K562 (cell line): ENCODE results near the gene MYMX. TPM values are rescaled to one million over a fixed set of nuclear protein-coding genes. Genes with fewer than 3 reads are reported as not detected.
A peak's percentile ranks its signal among the peaks of the same experiment; 100 is the strongest.

ENCODE experiments used
- ATAC-seq: fragments of 200-7000 bp; cut with Tn5 transposase; 3 replicates; pipeline ENCODE4 v1.9.1; 2020; ENCODE audit warnings: moderate library complexity
- Bru-seq: library from RNA; stranded (reverse); fragments of 400-500 nt; gene quantifications from one replicate; lab custom pipeline; 2021; lab: Mats Ljungman, UMichigan
- BruChase-seq, 2 experiments: library from RNA; stranded (reverse); fragments of 400-500 nt; gene quantifications; one replicate each; lab custom pipeline; 2021; lab: Mats Ljungman, UMichigan
- BruUV-seq: library from RNA; stranded (reverse); fragments of 400-500 nt; replicated peaks from 2 replicates; lab custom pipeline; 2021; lab: Mats Ljungman, UMichigan
- CTCF ChIA-PET: fragments of 300-600 bp; formaldehyde crosslinking; extraction: SDS; loops from one replicate; lab custom pipeline; 2021; ENCODE audit warnings: low intra/inter-chr PET ratio; lab: Yijun Ruan, JAX
- POLR2A ChIA-PET: fragments of 300-600, 350-650 bp; sonication (Branson Sonifier 250); formaldehyde crosslinking; extraction: SDS; loops from one replicate; lab custom pipeline; 2021; ENCODE audit warnings: antibody characterized with exemption, inconsistent platforms; lab: Yijun Ruan, JAX
- DNase-seq, 4 experiments: peaks; one replicate each; pipeline versions ENCODE4 v3.0.0 to v3.0.0-alpha.2; 2011 to 2018; ENCODE audit warnings: low spot score in 3 of 4, mixed read lengths in 3 of 4; ENCODE audit errors: extremely low read depth in 1 of 4
- FAIRE-seq: peaks from 2 replicates; lab custom pipeline; 2011; peaks lifted over from hg19 to GRCh38; lab: Jason Lieb, UNC
- H2AFZ ChIP-seq: 2 replicates; pipeline ENCODE4 v1.6.0; 2011; ENCODE audit warnings: low read depth, low read length, control low read depth, inconsistent platforms
- H3K27ac ChIP-seq: fragments of 200-600 bp; 3 replicates; pipeline ENCODE4 v1.8.0; 2011; ENCODE audit warnings: low read depth, mild to moderate bottlenecking, control low read depth, inconsistent platforms, low read length, moderate library complexity, mixed read lengths; ENCODE audit errors: extremely low read depth
- H3K27me3 ChIP-seq, 2 experiments: fragments of 300-600 bp in 1 of 2; 2 replicates in 1 of 2; 3 replicates in 1 of 2; pipeline versions ENCODE4 v1.6.0 to v1.8.0; 2011; ENCODE audit warnings: inconsistent platforms in 2 of 2, low read length in 2 of 2, mild to moderate bottlenecking in 1 of 2, mixed read lengths in 1 of 2, moderate library complexity in 1 of 2; ENCODE audit not compliant: control insufficient read depth in 2 of 2, insufficient read depth in 2 of 2
- H3K36me3 ChIP-seq: fragments of 300-600 bp; 3 replicates; pipeline ENCODE4 v1.8.0; 2011; ENCODE audit warnings: mild to moderate bottlenecking, low read length, inconsistent platforms; ENCODE audit not compliant: control insufficient read depth, insufficient read depth
- H3K4me1 ChIP-seq, 2 experiments: fragments of 200-600 bp in 1 of 2; replicated peaks in 1 of 2; 2 replicates in 1 of 2; 3 replicates in 1 of 2; pipeline versions ENCODE4 v1.5.1 to v1.8.0; 2011; ENCODE audit warnings: inconsistent platforms in 2 of 2, low read length in 2 of 2, mild to moderate bottlenecking in 1 of 2, mixed read lengths in 1 of 2, moderate library complexity in 1 of 2; ENCODE audit not compliant: control insufficient read depth in 2 of 2, insufficient read depth in 2 of 2
- H3K4me2 ChIP-seq: 2 replicates; pipeline ENCODE4 v1.6.1; 2011; ENCODE audit warnings: low read length, control low read depth, inconsistent platforms, mixed read lengths; ENCODE audit not compliant: insufficient read depth
- H3K4me3 ChIP-seq: fragments of 200-600 bp; sonication (generic), shearing (Covaris generic); 2 replicates; pipeline ENCODE4 v1.5.1; 2016; ENCODE audit warnings: control low read depth, inconsistent platforms
- H3K79me2 ChIP-seq: fragments of 200-600 bp; 3 replicates; pipeline ENCODE4 v1.8.0; 2011; ENCODE audit warnings: low read length, inconsistent platforms; ENCODE audit not compliant: control insufficient read depth, insufficient read depth
- H3K9ac ChIP-seq, 2 experiments: 2 replicates each; pipeline versions ENCODE4 v1.6.0 to v1.6.1; 2011; ENCODE audit warnings: low read depth in 2 of 2, low read length in 2 of 2, control low read depth in 1 of 2, inconsistent platforms in 1 of 2, mild to moderate bottlenecking in 1 of 2, mixed read lengths in 1 of 2; ENCODE audit not compliant: insufficient read depth in 1 of 2
- H3K9me1 ChIP-seq: one replicate; pipeline ENCODE4 v1.6.0; 2011; ENCODE audit warnings: inconsistent platforms, mild to moderate bottlenecking, low read length, moderate library complexity; ENCODE audit not compliant: control insufficient read depth, insufficient read depth
- H3K9me3 ChIP-seq: replicated peaks from 2 replicates; pipeline ENCODE4 v1.5.1; 2011; ENCODE audit warnings: low read depth, low read length, inconsistent platforms; ENCODE audit not compliant: control insufficient read depth, insufficient read depth
- H4K20me1 ChIP-seq: replicated peaks from 2 replicates; pipeline ENCODE4 v1.6.1; 2011; ENCODE audit warnings: low read length, inconsistent platforms, mixed read lengths; ENCODE audit not compliant: control insufficient read depth, insufficient read depth
- DMBX1 ChIP-seq: fragments of 250-450 bp; sonication (Bioruptor Pico); IDR thresholded peaks from 2 replicates; pipeline ENCODE4 v1.8.0; 2022; ENCODE audit warnings: inconsistent platforms, mild to moderate bottlenecking, moderate library complexity, borderline replicate concordance
- FOSL1 ChIP-seq: fragments of 200-800 bp; sonication (Bioruptor generic); conservative IDR thresholded peaks from 2 replicates; pipeline ENCODE4 v1.6.1; 2016; ENCODE audit warnings: missing genetic modification characterization, missing compliant biosample characterization
- HSF4 ChIP-seq: fragments of 250-450 bp; sonication (Bioruptor Pico); IDR thresholded peaks from 2 replicates; pipeline ENCODE4 v2.1.2; 2022; ENCODE audit warnings: mild to moderate bottlenecking, moderate library complexity, borderline replicate concordance
- NFE2 ChIP-seq: IDR thresholded peaks from 2 replicates; pipeline ENCODE4 v1.6.1; 2014; ENCODE audit warnings: antibody characterized with exemption, low read depth
- SMC3 ChIP-seq: conservative IDR thresholded peaks from 2 replicates; pipeline ENCODE4 v1.6.1; 2011; ENCODE audit warnings: low read depth, low read length, improper control_type of control experiment; ENCODE audit not compliant: insufficient read depth
- TCF7 ChIP-seq: sonication (generic); IDR thresholded peaks from 2 replicates; pipeline ENCODE4 v1.6.1; 2016; ENCODE audit warnings: antibody characterized with exemption, borderline replicate concordance
- ZFP30 ChIP-seq: fragments of 250-450 bp; sonication (Bioruptor Pico); IDR thresholded peaks from 2 replicates; pipeline ENCODE4 v1.8.0; 2022; ENCODE audit warnings: moderate library complexity, mild to moderate bottlenecking, inconsistent platforms, borderline replicate concordance
- WGBS: fragments of 100-300 bp; shearing (Covaris generic); methylation state at CpG from one replicate; pipeline ENCODE4 v1.1.6; 2016; ENCODE audit warnings: low coverage, mixed read lengths; ENCODE audit not compliant: insufficient coverage; ENCODE audit errors: missing lambda C conversion rate; 5-methylcytosine and 5-hydroxymethylcytosine counted together
- in situ Hi-C: fragments of 300-500 bp; cut with MboI; formaldehyde crosslinking; loops from 4 replicates; pipeline ENCODE4 v1.15.0; 2018; ENCODE audit warnings: inconsistent platforms, mixed read lengths
- intact Hi-C: fragments of 100-400 bp; cut with micrococcal nuclease; formaldehyde crosslinking; loops from 2 replicates; pipeline ENCODE4 v1.14.2; 2022
- long read RNA-seq, 3 experiments: library from polyadenylated mRNA in 2 of 3; library from RNA in 1 of 3; unstranded in 2 of 3; stranded (forward) in 1 of 3; transcript quantifications; one replicate each; pipeline ENCODE4 v2.0.0, GENCODE V29; 2019 to 2022
- polyA minus RNA-seq, 3 experiments: library from RNA; depleted of rRNA, polyadenylated mRNA; stranded (reverse); fragments of >200 nt; gene quantifications; 2 replicates each; pipeline ENCODE4 v1.2.3, GENCODE V29; 2011
- polyA plus RNA-seq, 8 experiments: library from polyadenylated mRNA; depleted of rRNA in 4 of 8; stranded (reverse) in 5 of 8; unstranded in 3 of 8; fragments of >200 nt; fragmentation: Nextera tagmentation in 2 of 8; fragmentation: Illumina TruSeq in 1 of 8; extraction: Ambion mirVana in 2 of 8; extraction: Trizol in 1 of 8; gene quantifications; 2 replicates each; pipeline versions ENCODE4 v1.2.1 to v1.2.3, GENCODE V29; 2011 to 2014; ENCODE audit warnings: inconsistent platforms in 1 of 8, missing spikeins in 1 of 8
- total RNA-seq, 7 experiments: library from RNA; depleted of rRNA in 6 of 7; stranded (reverse); fragments of >200 nt in 6 of 7; fragmentation: Illumina TruSeq in 2 of 7; extraction: Trizol in 2 of 7; gene quantifications; 2 replicates each; pipeline versions ENCODE4 v1.2.1 to v1.2.3, GENCODE V29; 2011 to 2021; ENCODE audit warnings: low replicate concordance in 1 of 7

Gene MYMX
- total RNA-seq (2011; cell fraction: chromatin; rRNA removed; ENCODE audit: low replicate concordance): not detected in 2 replicates
- not detected in 2 replicates for total RNA-seq (2011; cell fraction: nucleolus; rRNA removed)
- total RNA-seq (2011; cell fraction: nucleoplasm; rRNA removed): not detected in 2 replicates
- not detected in 2 replicates for total RNA-seq (2014; rRNA removed)
- total RNA-seq (2014; rRNA removed; fragmentation: Illumina TruSeq; extraction: Trizol): not detected in 2 replicates
- total RNA-seq (2015; rRNA removed; fragmentation: Illumina TruSeq; extraction: Trizol): not detected in 2 replicates
- total RNA-seq (2021): not detected in 2 replicates
- 0.12 TPM in 1 of 2 replicates, not detected in the other for polyA plus RNA-seq (2011; rRNA removed)
- 0.12 TPM in 1 of 2 replicates, not detected in the other for polyA plus RNA-seq (2011; cell fraction: cytosol; rRNA removed)
- 0.20 TPM in 1 of 2 replicates, not detected in the other for polyA plus RNA-seq (2011; cell fraction: nucleus; rRNA removed)
- 0.17 and 0.23 TPM in 2 replicates for polyA plus RNA-seq (2012)
- not detected in 2 replicates for polyA plus RNA-seq (2014; fragmentation: Illumina TruSeq; extraction: Trizol)
- polyA plus RNA-seq (2014; fragmentation: Nextera tagmentation; extraction: Ambion mirVana): not detected
- 0.12 TPM in 1 of 2 replicates, not detected in the other for polyA plus RNA-seq (2014; rRNA removed)
- not detected in 2 replicates for polyA minus RNA-seq (2011; rRNA and poly(A)+ RNA removed)
- polyA minus RNA-seq (2011; cell fraction: cytosol; rRNA and poly(A)+ RNA removed): not detected in 2 replicates
- 0.56 TPM in 1 of 2 replicates, not detected in the other for polyA minus RNA-seq (2011; cell fraction: nucleus; rRNA and poly(A)+ RNA removed)
- Bru-seq, nascent RNA: percentile 25 among the genes with signal in this experiment
- not detected for BruChase-seq, experiment 1, labeled RNA remaining after a 2-hour chase
- BruChase-seq, experiment 2, labeled RNA remaining after a 6-hour chase: percentile 31 among the genes with signal in this experiment
- long read RNA-seq, experiment 1, partial matches to known transcripts: 0 of 1 reads
- long read RNA-seq, experiment 1, other reads (novel, unspliced or antisense): 1 of 1 reads
- long read RNA-seq, experiment 2: 0 reads
- long read RNA-seq, experiment 3: 0 reads

DNA sequence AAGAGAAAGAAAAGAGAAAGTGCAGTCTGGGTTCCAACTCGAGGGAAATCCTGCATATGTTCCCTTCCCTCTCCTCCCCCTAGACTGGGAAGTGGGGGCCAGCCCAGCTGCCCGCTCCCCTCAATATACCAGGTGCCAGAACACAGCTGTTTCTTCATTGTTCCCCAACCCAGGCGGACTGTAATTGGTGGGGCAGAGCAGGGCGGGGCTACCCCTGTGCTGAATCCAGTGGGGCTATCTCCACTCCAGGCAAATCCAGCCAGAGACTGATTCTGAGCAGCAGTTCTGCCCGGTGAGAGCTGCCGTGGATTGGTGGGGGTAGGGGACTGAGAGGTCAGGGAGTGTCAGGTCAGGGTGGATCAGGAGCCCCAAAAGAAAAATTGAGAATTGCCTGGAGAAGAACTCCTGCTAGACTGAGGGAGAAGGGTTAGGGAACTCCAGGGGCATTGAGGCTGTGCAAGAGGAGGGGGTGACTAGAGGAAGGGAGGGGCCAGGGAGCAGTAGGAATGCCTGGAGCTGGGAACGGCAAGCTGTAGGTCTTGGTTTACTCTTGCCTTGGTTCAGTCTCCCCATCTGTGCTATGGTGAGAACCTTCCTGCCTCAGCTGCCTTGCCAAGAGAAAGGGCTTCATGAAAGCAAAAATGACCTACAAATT, at the start of gene MYMX:
TSS of gene MYMX (plus strand) at position 250 of the 655 bp plus-strand sequence. CDS start 546 bp downstream, outside the sequence.
- in situ Hi-C loops (no loop called here), intact Hi-C loops (no loop called here)
- peak within 1 kb of the TSS; percentile 23; the same call in 1 of the 2 replicates for H3K4me2 ChIP-seq
- FAIRE-seq (no peak), ATAC-seq (peak; percentile 14; the same call in 2 of the 3 replicates), DNase-seq (peak in 2 of 4 experiments; percentile 45 to 48)
- peak within 1 kb of the TSS in 1 of 2 experiments; percentile 73; a peak in 1 of 4 replicates for H3K9ac ChIP-seq
- no peak within 1 kb of the TSS for H3K27ac ChIP-seq
- peak within 1 kb of the TSS; percentile 74 for H2AFZ ChIP-seq
- no peaks in the 10 kb centered on the region for H3K9me3 ChIP-seq
- 27% methylated on average over 6 of the region's 7 CpGs for WGBS
- POLR2A ChIA-PET: interaction anchor here (0.6 to 1.4 kb wide), 6 partner anchors 9 to 543 kb away, joined by 3 to 6 read pairs (median 3); no protein-coding TSS in a partner anchor
- 0 out of 3 replicates have a peak, but pooled peaks cover 2% of the 10 kb centered on the region for H3K79me2 ChIP-seq
- BruUV-seq: no TSS peak
- H3K36me3 ChIP-seq: no peaks in the 10 kb centered on the region
- H4K20me1 ChIP-seq: no peaks in the 10 kb centered on the region
- H3K4me3 ChIP-seq: no peak within 1 kb of the TSS
- no peaks in the 10 kb centered on the region for H3K9me1 ChIP-seq
- no peaks in the 10 kb centered on the region for H3K27me3 ChIP-seq
- CTCF ChIA-PET: no interaction called here
- peaks cover 36 to 45% of the 10 kb centered on the region in 2 experiments for H3K4me1 ChIP-seq
- TF ChIP-seq HSF4 (CRISPR knock-in tag) (no peak), FOSL1 (tag) (no peak), DMBX1 (CRISPR knock-in tag) (no peak), NFE2 (no peak), SMC3 (no peak), TCF7 (no peak), ZFP30 (CRISPR knock-in tag) (no peak)
